Measurements from ENCODE around the gene KRTAP4-7. TPM values are rescaled to one million over a fixed set of nuclear protein-coding genes. Genes with fewer than 3 reads are reported as not detected.

KRTAP4-7 gene
- total and polyA plus RNA-seq, 2 of the 4 experiments (the other 2 are of a cell fraction): not detected

GRCh38 chr17:41076788-41077187 lies 7.2 kb upstream of the KRTAP4-7 start:
- Histone ChIP-seq H3K4me1 (ENCODE audit: control insufficient read depth, insufficient read depth, low read length) (no peaks in the 10 kb centered on the region), H3K27ac (ENCODE audit: insufficient read depth, low read length) (no peak overlapping the region), H3K9me3 (ENCODE audit: control insufficient read depth, insufficient read depth, low read length) (no peaks in the 10 kb centered on the region), H3K79me1 (ENCODE audit: low read depth in 1 of 2, low read length in 2 of 2) (no peaks in the 10 kb centered on the region), H2BK120ac (ENCODE audit: low read depth, low read length) (no peak overlapping the region; the same call in 1 of the 2 replicates), H3K9ac (ENCODE audit: low read depth, low read length) (no peak overlapping the region), H4K5ac (ENCODE audit: low read depth, low read length) (no peak overlapping the region), H3K4ac (ENCODE audit: low read depth, low read length) (no peak overlapping the region), H4K8ac (ENCODE audit: low read depth in 2 of 2, low read length in 2 of 2) (no peak overlapping the region), H3K27me3 (ENCODE audit: control insufficient read depth, insufficient read depth, low read length) (no peaks in the 10 kb centered on the region), H4K20me1 (ENCODE audit: insufficient read depth, low read length) (no peaks in the 10 kb centered on the region), H2BK20ac (ENCODE audit: low read depth, low read length) (no peak overlapping the region), H3K4me2 (ENCODE audit: low read depth, low read length) (no peak overlapping the region), H4K91ac (ENCODE audit: insufficient read depth, low read depth, low read length) (no peak overlapping the region), H3K9me1 (ENCODE audit: insufficient read depth, low read length) (no peaks in the 10 kb centered on the region), H3K14ac (replicated peaks; ENCODE audit: low read depth, low read length) (no peak overlapping the region), H3K36me3 (ENCODE audit: control insufficient read depth, insufficient read depth, low read length) (no peaks in the 10 kb centered on the region), H3K23ac (ENCODE audit: low read depth, low read length) (no peak overlapping the region), H2AK5ac (ENCODE audit: low read depth, low read length) (no peak overlapping the region), H2AFZ (replicated peaks; ENCODE audit: low read length, poor library complexity) (no peak overlapping the region), H2BK15ac (ENCODE audit: low read depth, low read length) (no peak overlapping the region), H2AK9ac (replicated peaks; ENCODE audit: low read depth, low read length, poor library complexity) (no peak overlapping the region), H3K4me3 (ENCODE audit: insufficient read depth, low read depth, low read length) (no peak overlapping the region), H2BK5ac (ENCODE audit: low read depth, low read length, poor library complexity, severe bottlenecking) (no peak overlapping the region), H3K56ac (ENCODE audit: extremely low read depth, insufficient read depth, low read length) (no peak overlapping the region), H3K18ac (ENCODE audit: low read depth, low read length) (no peak overlapping the region)
- in situ Hi-C loops (cut with MboI; ENCODE audit: low sequenced_read_pairs) (no loop called here), dilution Hi-C loops (cut with HindIII; ENCODE audit: low sequenced_read_pairs, unreplicated experiment) (no loop called here), intact Hi-C loops (cut with micrococcal nuclease) (no loop called here)
- DNase-seq: no peak
- ChIA-PET POLR2A (ENCODE audit: unreplicated experiment) (no interaction called here), CTCF (no interaction called here)
- no TSS peak for BruUV-seq (replicated peaks)
- TF ChIP-seq CEBPB (IDR thresholded peaks at IDR 0.05; ENCODE audit: low read depth, low read length) (no peak), RAD21 (IDR thresholded peaks at IDR 0.05; ENCODE audit: low read length) (no peak), BHLHE40 (IDR thresholded peaks at IDR 0.05; ENCODE audit: low read depth, low read length) (no peak), FOS (IDR thresholded peaks at IDR 0.05; ENCODE audit: low read depth, low read length) (no peak), USF2 (IDR thresholded peaks at IDR 0.05; ENCODE audit: low read depth, low read length) (no peak)
- no peak for ATAC-seq (ENCODE audit: low read depth)
